GM23338 (cell line): ENCODE results near the gene CCNK.

ENCODE experiments used
- POLR2AphosphoS5 ChIP-seq: IDR thresholded peaks from 2 replicates; pipeline ENCODE4 v1.6.1; 2016; ENCODE audit warnings: antibody characterized with exemption, low read depth
- TF ChIP-seq, protein P1 (sequence below), 2 experiments: fragments of 200-600 bp in 1 of 2; sonication (generic) in 1 of 2; conservative IDR thresholded peaks; 2 replicates each; pipeline versions ENCODE4 v1.5.1 to v1.6.1; 2016 to 2017; ENCODE audit warnings: antibody characterized with exemption in 2 of 2, low read depth in 2 of 2, mild to moderate bottlenecking in 2 of 2, moderate library complexity in 1 of 2

DNA sequence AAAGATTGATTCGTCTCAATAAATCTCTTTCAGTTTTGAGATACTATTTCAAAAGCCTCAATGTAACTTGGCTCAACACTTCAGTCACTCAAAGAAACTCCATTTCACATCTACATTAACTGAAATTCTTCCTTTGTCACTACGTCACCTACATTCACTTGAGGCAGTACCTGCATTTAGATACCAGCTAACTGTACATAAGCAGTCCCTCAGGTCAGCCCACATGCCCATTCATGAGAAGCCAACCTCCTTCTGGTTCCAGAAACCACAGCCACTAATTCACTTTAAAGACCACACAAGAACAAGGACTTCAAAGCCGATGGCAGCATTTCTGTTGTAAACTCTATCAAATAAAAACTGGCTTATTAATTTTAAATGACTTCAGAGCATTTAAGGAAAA, 43.5 kb upstream of the CCNK start:
- TF ChIP-seq, protein P1, sequence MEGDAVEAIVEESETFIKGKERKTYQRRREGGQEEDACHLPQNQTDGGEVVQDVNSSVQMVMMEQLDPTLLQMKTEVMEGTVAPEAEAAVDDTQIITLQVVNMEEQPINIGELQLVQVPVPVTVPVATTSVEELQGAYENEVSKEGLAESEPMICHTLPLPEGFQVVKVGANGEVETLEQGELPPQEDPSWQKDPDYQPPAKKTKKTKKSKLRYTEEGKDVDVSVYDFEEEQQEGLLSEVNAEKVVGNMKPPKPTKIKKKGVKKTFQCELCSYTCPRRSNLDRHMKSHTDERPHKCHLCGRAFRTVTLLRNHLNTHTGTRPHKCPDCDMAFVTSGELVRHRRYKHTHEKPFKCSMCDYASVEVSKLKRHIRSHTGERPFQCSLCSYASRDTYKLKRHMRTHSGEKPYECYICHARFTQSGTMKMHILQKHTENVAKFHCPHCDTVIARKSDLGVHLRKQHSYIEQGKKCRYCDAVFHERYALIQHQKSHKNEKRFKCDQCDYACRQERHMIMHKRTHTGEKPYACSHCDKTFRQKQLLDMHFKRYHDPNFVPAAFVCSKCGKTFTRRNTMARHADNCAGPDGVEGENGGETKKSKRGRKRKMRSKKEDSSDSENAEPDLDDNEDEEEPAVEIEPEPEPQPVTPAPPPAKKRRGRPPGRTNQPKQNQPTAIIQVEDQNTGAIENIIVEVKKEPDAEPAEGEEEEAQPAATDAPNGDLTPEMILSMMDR (conservative IDR thresholded peaks at IDR 0.05; ENCODE audit: low read depth in 2 of 2) = no peak
- no peak for TF ChIP-seq POLR2AphosphoS5
